H7 (cell line): ENCODE results near the gene PRKAB1. TPM values are rescaled to one million over a fixed set of nuclear protein-coding genes. Genes with fewer than 3 reads are reported as not detected.
"Not testable (repeated sequence)": the region's sequence is repeated elsewhere in the genome, so short reads cannot be mapped to it uniquely, and the experiment has no call there.

ENCODE experiments used
- DNase-seq: peaks from one replicate; pipeline ENCODE4 v3.0.0; 2012
- H3K27me3 ChIP-seq: 2 replicates; pipeline ENCODE4 v1.6.0; 2011; ENCODE audit warnings: mild to moderate bottlenecking, low read length; ENCODE audit not compliant: control insufficient read depth, insufficient read depth
- H3K36me3 ChIP-seq: replicated peaks from 2 replicates; pipeline ENCODE4 v1.5.1; 2011; ENCODE audit warnings: low read length; ENCODE audit not compliant: control insufficient read depth, insufficient read depth
- H3K4me3 ChIP-seq: 2 replicates; pipeline ENCODE4 v1.5.1; 2011; ENCODE audit warnings: low read depth, mild to moderate bottlenecking, control low read depth, low read length, moderate library complexity; ENCODE audit not compliant: insufficient read depth
- total RNA-seq: library from RNA; depleted of rRNA; stranded (reverse); fragments of >200 nt; shearing (Covaris generic); gene quantifications from 2 replicates; pipeline ENCODE4 v1.2.3, GENCODE V29; 2014

The PRKAB1 gene
- total RNA-seq, 1 experiment from 2014 or later: 22.4 TPM

- Histone ChIP-seq H3K4me3 (no peak overlapping the region), H3K27me3 (no peaks in the 10 kb centered on the region), H3K36me3 (no peaks in the 10 kb centered on the region)
- DNase-seq: no peak
These were observed 22.3 kb upstream of the PRKAB1 start for GRCh38 chr12:119645535-119646059.

- no peaks in the 10 kb centered on the region for H3K36me3 ChIP-seq
- DNase-seq: peak; percentile 80
- H3K27me3 ChIP-seq: no peaks in the 10 kb centered on the region
- no peak overlapping the region for H3K4me3 ChIP-seq
These were observed 18.6 kb upstream of the PRKAB1 start for GRCh38 chr12:119649202-119649808.

DNA sequence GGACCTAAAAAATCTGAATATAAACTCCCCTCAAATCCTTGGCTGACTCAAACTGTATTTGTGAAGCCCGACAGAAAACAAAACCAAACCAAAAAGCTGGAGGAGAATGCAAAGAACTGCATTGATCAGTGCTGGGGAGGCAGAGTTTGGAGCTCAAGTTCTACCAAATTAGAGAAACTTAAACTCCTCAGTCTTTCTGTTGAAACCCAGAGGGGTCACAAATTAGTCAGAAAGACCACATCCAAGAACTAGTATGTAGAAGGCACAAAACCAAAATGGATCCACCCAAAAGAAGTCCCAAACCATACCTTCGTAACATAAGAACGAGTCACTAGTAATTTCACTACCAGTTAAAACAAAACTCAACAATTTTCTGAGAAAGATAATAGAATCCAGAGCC, 15.3 kb upstream of the PRKAB1 start:
- Histone ChIP-seq H3K27me3 (no peaks in the 10 kb centered on the region), H3K36me3 (no peaks in the 10 kb centered on the region), H3K4me3 (no peak overlapping the region)
- no peak for DNase-seq

DNA sequence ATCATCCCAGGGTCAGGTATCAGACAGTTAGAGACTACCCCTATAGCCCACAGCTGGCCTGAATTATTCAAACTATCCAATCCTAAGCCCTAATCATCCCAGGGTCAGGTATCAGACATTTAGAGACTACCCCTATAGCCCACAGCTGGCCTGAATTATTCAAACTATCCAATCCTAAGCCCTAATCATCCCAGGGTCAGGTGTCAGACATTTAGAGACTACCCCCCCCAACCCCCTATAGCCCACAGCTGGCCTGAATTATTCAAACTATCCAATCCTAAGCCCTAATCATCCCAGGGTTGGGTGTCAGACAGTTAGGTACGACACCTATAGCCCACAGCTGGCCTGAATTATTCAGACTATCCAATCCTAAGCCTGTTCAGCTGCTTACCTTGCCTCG, 10.9 kb upstream of the PRKAB1 start:
- H3K4me3 ChIP-seq, H3K36me3 ChIP-seq, DNase-seq, H3K27me3 ChIP-seq: not testable (repeated sequence)

GRCh38 chr12:119658166-119658565, 9.8 kb upstream of the PRKAB1 start:
- H3K27me3 ChIP-seq, H3K36me3 ChIP-seq, H3K4me3 ChIP-seq, DNase-seq: not testable (repeated sequence)

GRCh38 chr12:119659289-119659897, 8.5 kb upstream of the PRKAB1 start:
- Histone ChIP-seq H3K27me3 (no peaks in the 10 kb centered on the region), H3K36me3 (no peaks in the 10 kb centered on the region), H3K4me3 (no peak overlapping the region)
- peak; percentile 68 for DNase-seq

DNA sequence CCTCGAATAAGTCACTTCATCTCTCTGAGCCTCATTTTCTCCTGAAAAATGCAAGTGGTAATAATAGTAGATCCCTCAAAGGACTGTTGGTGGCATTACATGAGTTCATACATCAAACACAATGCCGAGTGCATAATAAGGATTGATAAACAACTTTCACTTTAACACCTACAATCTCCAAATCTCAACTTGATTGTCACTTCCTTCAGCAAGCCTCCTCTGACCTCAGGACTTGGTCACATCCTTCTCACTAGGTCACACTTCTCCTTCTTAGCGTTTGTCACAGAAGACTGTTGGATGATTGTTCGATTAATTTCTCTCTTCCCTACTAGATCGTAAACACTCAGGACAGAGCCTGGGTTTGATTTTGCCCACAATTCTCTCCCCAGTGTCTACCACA, 7.9 kb upstream of the PRKAB1 start:
- H3K4me3 ChIP-seq: no peak overlapping the region

GRCh38 chr12:119661882-119662281, 6.1 kb upstream of the PRKAB1 start:
- DNase-seq: no peak
- Histone ChIP-seq H3K36me3 (no peaks in the 10 kb centered on the region), H3K4me3 (no peak overlapping the region), H3K27me3 (no peaks in the 10 kb centered on the region)

More for the DNA sequence above, 7.9 kb upstream of the PRKAB1 start:
- Histone ChIP-seq H3K27me3 (no peaks in the 10 kb centered on the region), H3K36me3 (no peaks in the 10 kb centered on the region)
- DNase-seq: no peak

DNA sequence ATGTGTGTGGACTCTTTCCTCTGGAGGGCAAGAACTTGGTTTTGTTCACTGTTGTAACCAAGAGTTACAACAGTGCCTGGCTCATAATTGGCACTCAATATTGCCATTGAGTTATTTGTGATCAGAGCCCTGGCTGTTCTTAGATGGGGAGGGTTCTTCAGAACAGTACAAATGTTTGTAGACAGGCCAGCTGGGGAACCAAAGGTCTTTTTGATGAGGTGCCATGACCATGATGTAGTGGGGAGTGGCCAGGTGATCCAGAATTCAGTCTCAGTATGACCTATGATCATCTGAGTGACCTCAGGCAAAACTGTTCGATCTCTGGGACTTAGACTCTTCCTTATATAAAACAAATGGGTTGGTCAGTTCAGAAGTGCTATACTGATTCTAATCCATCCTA, 3.3 kb upstream of the PRKAB1 start:
- Histone ChIP-seq H3K4me3 (no peak overlapping the region), H3K36me3 (no peaks in the 10 kb centered on the region), H3K27me3 (no peaks in the 10 kb centered on the region)
- no peak for DNase-seq

- Histone ChIP-seq H3K4me3 (no peak overlapping the region), H3K36me3 (peaks cover 1% of the 10 kb centered on the region; the same call in 1 of the 2 replicates), H3K27me3 (no peaks in the 10 kb centered on the region)
- DNase-seq: no peak
These were observed 2.6 kb upstream of the PRKAB1 start for GRCh38 chr12:119665164-119665929.

DNA sequence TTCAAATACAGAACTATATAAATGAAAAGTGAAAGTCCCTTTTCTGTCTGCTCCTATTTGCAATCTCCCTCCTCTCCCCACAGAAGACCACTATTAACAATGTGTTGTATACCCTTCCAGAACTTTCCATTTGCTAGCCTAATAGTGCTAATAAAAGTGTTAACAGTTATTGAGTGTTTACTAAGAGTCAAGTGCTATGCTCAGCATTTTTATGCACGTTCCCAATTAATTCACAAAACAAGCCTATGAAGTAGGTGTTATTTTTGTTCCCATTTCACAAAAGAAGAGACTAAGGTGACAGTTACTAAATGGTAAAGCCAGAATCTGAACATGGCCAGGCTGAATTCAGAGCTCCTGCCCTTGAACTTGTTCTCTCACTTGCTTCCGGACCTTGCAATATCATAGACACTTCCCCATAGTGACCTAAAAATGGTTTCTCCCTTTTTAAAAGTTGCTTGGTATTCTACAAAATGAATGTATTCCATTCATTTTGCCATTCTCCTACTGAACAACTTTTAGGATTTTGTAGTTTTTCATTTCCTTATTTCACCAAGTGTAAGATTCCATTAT, 1.6 kb upstream of the PRKAB1 start:
- no peaks in the 10 kb centered on the region for H3K27me3 ChIP-seq
- H3K36me3 ChIP-seq: peaks cover 3% of the 10 kb centered on the region
- DNase-seq: no peak
- H3K4me3 ChIP-seq: no peak overlapping the region

DNA sequence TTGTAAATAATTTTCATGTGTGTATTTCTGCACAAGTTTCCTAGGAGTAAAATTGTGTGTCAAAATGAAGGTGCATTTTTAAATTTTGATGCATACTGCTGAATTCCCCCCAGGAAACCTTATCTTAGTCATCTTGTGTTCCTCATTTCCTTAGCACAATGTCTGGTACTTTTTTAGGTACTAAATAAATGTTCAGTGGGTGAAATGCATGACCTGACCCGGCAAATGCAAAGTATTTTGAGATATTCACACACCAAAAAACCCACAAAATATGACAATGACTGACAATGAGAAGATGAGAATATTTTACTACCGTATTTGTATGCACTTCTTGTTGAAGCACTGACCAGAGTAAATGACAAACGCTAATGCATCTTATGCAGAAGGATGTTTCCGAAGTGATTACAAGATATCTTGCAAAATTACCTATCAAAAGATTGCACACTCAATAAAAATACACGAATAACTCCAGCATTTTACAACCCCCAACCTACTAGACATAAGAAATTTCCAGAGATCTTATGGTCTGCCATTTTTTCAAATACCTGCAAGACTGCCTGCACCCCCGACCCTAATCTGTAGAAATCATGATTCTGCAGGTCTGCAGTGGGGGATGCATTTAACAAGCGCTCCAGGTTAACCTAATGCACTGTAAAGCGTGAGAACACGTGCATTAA, 895 bp upstream of the PRKAB1 start:
- no peak for DNase-seq
- H3K4me3 ChIP-seq: peak overlapping the region; percentile 97

GRCh38 chr12:119668324-119668841, 450 bp downstream of the PRKAB1 start:
- no peak for DNase-seq
- H3K27me3 ChIP-seq: no peaks in the 10 kb centered on the region
- peak overlapping the region; percentile 97 for H3K4me3 ChIP-seq
- H3K36me3 ChIP-seq: peaks cover 9% of the 10 kb centered on the region

More for the DNA sequence above, 895 bp upstream of the PRKAB1 start:
- Histone ChIP-seq H3K36me3 (peaks cover 4% of the 10 kb centered on the region), H3K27me3 (no peaks in the 10 kb centered on the region)
